ENCODE data around the gene TMX2. TPM values are rescaled to one million over a fixed set of nuclear protein-coding genes. Genes with fewer than 3 reads are reported as not detected.

TMX2 gene
- polyA plus RNA-seq, 3 donors = 28.9 to 71.6 (median 52.9) TPM

GRCh38 chr11:57751176-57751575, 38.8 kb downstream of the TMX2 start:
- H4K20me1 ChIP-seq (ENCODE audit: insufficient read depth, low read length) = no peaks in the 10 kb centered on the region
- H3K27ac ChIP-seq (ENCODE audit: low read depth in 1 of 2, low read length in 2 of 2) = no peak overlapping the region
- no peaks in the 10 kb centered on the region for H3K27me3 ChIP-seq (ENCODE audit: control insufficient read depth in 2 of 2, insufficient read depth in 2 of 2, low read length in 2 of 2)
- H3K9ac ChIP-seq (ENCODE audit: insufficient read depth, low read length, poor library complexity, severe bottlenecking) = no peak overlapping the region
- H3K4me2 ChIP-seq (replicated peaks; ENCODE audit: extremely low read depth, low read length, poor library complexity, severe bottlenecking) = no peak overlapping the region
- no peaks in the 10 kb centered on the region for H3K79me2 ChIP-seq (ENCODE audit: insufficient read depth, low read length)
- Mint-ChIP-seq H3K27me3 (ENCODE audit: low read depth in 3 of 3) (no peaks in the 10 kb centered on the region), H3K9me3 (peaks cover 0 to 9% (median 4%) of the 10 kb centered on the region in 7 donors), H3K4me3 (no peak overlapping the region), H3K36me3 (peaks cover 7 to 15% of the 10 kb centered on the region in 2 donors), H3K27ac (no peak overlapping the region), H3K4me1 (peaks cover 3% of the 10 kb centered on the region)
- no peak overlapping the region for H3K4me3 ChIP-seq (replicated peaks in 1 of 3; ENCODE audit: low read depth in 2 of 3, low read length in 3 of 3)
- intact Hi-C loops (cut with micrococcal nuclease) = no loop called here
- peaks cover under 1 to 11% of the 10 kb centered on the region in 2 donors for H3K36me3 ChIP-seq (replicated peaks in 1 of 2; ENCODE audit: control insufficient read depth in 1 of 2, insufficient read depth in 2 of 2, low read length in 2 of 2)
- no peak for DNase-seq
- no peaks in the 10 kb centered on the region for H3K4me1 ChIP-seq (ENCODE audit: control insufficient read depth in 1 of 2, insufficient read depth in 2 of 2, low read length in 2 of 2)
- no peak for TF ChIP-seq CTCF (IDR thresholded peaks at IDR 0.05)
- H3K9me3 ChIP-seq (replicated peaks in 1 of 2; ENCODE audit: control insufficient read depth in 1 of 2, insufficient read depth in 1 of 2, low read length in 2 of 2) = peaks cover 0 to 9% of the 10 kb centered on the region in 2 donors
- no peak overlapping the region for H2AFZ ChIP-seq (ENCODE audit: insufficient read depth, low read depth, low read length, poor library complexity, severe bottlenecking)

- no peaks in the 10 kb centered on the region for H3K79me2 ChIP-seq (ENCODE audit: insufficient read depth, low read length)
- no peak within 1 kb of the TSS for H3K4me3 ChIP-seq (replicated peaks in 1 of 3; ENCODE audit: low read depth in 2 of 3, low read length in 3 of 3)
- Mint-ChIP-seq H3K27me3 (ENCODE audit: low read depth in 3 of 3) (no peaks in the 10 kb centered on the region), H3K36me3 (peaks cover 6 to 11% of the 10 kb centered on the region in 2 donors), H3K4me3 (no peak within 1 kb of the TSS), H3K27ac (peak within 1 kb of the TSS in 1 of 7 donors; percentile 72), H3K4me1 (peaks cover 3% of the 10 kb centered on the region), H3K9me3 (peaks cover 0 to 9% (median 4%) of the 10 kb centered on the region in 7 donors)
- H3K27ac ChIP-seq (ENCODE audit: low read depth in 1 of 2, low read length in 2 of 2) = no peak within 1 kb of the TSS
- no peak within 1 kb of the TSS for H3K9ac ChIP-seq (ENCODE audit: insufficient read depth, low read length, poor library complexity, severe bottlenecking)
- no peak within 1 kb of the TSS for H3K4me2 ChIP-seq (replicated peaks; ENCODE audit: extremely low read depth, low read length, poor library complexity, severe bottlenecking)
- H3K36me3 ChIP-seq (replicated peaks in 1 of 2; ENCODE audit: control insufficient read depth in 1 of 2, insufficient read depth in 2 of 2, low read length in 2 of 2) = peaks cover 0 to 8% of the 10 kb centered on the region in 2 donors
- 89% methylated on average over 3 of the region's 10 CpGs for WGBS (ENCODE audit: insufficient coverage)
- H4K20me1 ChIP-seq (ENCODE audit: insufficient read depth, low read length) = no peaks in the 10 kb centered on the region
- peak; percentile 25 for TF ChIP-seq CTCF (IDR thresholded peaks at IDR 0.05)
- H3K4me1 ChIP-seq (ENCODE audit: control insufficient read depth in 1 of 2, insufficient read depth in 2 of 2, low read length in 2 of 2) = no peaks in the 10 kb centered on the region
- intact Hi-C loops (cut with micrococcal nuclease) = no loop called here
- no peaks in the 10 kb centered on the region for H3K27me3 ChIP-seq (ENCODE audit: control insufficient read depth in 2 of 2, insufficient read depth in 2 of 2, low read length in 2 of 2)
- DNase-seq = peak; percentile 12 to 31 (median 19)
- no peak within 1 kb of the TSS for H2AFZ ChIP-seq (ENCODE audit: insufficient read depth, low read depth, low read length, poor library complexity, severe bottlenecking)
- H3K9me3 ChIP-seq (replicated peaks in 1 of 2; ENCODE audit: control insufficient read depth in 1 of 2, insufficient read depth in 1 of 2, low read length in 2 of 2) = peaks cover 0 to 9% of the 10 kb centered on the region in 2 donors
Measured at GRCh38 chr11:57751676-57752253, 39.4 kb downstream of the TMX2 start, which contains the start of gene BTBD18. Gene BTBD18, minus strand, starts transcription at chr11:57751819. Its CDS starts 631 bp downstream, at chr11:57751188.
